Activated CD8-positive, alpha-beta memory T cell treated with anti-CD3 and anti-CD28 coated beads for 24 hours (primary cell): ENCODE results near the gene RIOK3.
"Not testable (repeated sequence)": the region's sequence is repeated elsewhere in the genome, so short reads cannot be mapped to it uniquely, and the experiment has no call there.

Experiments
- DNase-seq: peaks from one replicate; pipeline ENCODE4 v3.0.0-alpha.2; 2020

Gene RIOK3

GRCh38 chr18:23451491-23451890, 1.6 kb upstream of the RIOK3 start:
- DNase-seq, result no peak

- no peak for DNase-seq
These were observed 750 bp upstream of the RIOK3 start for GRCh38 chr18:23452347-23452727.

DNA sequence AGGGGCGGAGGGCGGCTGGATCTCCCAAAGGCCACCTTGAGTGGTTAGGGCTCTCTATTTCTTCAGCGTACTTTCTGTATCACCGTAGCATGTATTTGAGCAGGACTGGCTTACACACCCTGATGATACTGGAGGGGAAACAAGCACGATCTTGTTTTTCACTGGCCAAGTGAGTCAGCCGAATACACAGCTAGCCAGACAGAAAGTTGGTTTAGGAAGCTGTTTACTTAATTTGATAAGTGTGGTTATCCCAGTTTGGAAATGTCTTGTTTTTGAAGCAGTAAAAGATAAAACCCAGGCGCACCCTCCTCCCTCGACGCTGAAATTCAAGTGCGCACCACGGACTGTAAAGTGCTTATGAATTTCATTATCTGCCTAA, 582 bp downstream of the RIOK3 start:
- no peak for DNase-seq

- DNase-seq, result no peak
These were observed 3.7 kb downstream of the RIOK3 start for GRCh38 chr18:23456835-23457234.

- no peak for DNase-seq
These were observed 5.9 kb downstream of the RIOK3 start for GRCh38 chr18:23458830-23459529.

DNA sequence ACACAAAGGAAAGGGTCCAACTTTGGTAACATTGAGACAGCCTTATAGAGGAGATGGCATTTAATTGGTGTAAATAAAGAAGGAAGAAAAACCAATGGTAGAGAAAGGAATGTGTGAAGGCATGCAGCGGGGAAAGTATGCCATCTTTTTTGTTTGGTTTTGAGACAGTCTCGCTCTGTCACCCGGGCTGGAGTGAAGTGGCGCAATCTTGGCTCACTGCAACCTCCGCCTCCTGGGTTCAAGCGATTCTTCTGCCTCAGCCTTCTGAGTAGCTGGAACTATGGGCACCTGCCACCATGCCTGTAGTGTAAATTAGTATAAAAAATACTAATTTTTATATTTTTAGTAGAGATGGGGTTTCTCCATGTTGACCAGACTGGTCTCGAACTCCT, 6.4 kb downstream of the RIOK3 start:
- DNase-seq, result no peak

DNA sequence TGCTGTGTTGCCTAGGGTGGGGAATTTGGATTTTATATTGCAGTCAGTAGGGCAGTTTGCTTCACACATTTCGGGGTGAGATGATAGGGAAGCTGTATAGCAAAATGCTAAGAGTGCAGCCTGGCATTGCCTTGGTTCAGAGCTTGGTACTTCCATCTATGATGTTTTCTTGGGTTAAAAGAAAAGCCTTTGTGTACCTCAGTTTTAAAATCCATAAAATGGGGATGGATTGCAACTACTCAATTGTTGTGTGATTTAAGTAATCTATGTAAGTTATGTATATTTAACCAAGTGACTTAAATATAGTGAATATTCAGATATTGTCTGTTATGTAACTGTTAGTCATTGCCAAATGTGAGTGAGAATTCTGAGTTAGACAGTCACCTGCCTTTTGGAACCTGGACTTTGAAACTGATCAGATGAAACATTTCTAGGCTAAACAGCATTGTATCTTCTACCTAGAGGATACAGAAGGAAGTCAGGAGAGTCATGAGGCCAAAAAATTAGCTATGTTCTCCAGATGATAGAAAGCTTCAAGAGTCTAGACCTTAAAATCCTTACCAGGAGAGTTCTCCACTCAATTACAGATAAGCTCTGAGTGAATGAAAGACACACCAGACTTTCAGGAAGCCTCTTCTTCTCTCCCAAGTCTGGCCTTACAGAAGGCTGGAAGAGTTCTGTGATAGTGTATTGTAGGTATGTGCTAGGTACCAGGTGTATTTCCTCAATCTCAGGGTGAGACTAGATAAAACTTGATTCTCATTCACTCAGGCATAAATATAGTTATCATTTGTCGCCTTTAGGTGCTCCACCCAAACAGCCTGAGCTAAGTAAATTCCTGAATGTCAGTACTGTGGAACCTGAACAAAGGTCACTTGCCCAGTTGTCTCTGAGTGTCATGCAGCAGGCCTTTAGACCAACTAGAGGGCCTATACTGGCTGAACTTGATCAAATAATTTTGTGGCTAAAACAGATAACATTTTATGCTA, 7.5 kb downstream of the RIOK3 start:
- no peak for DNase-seq

DNA sequence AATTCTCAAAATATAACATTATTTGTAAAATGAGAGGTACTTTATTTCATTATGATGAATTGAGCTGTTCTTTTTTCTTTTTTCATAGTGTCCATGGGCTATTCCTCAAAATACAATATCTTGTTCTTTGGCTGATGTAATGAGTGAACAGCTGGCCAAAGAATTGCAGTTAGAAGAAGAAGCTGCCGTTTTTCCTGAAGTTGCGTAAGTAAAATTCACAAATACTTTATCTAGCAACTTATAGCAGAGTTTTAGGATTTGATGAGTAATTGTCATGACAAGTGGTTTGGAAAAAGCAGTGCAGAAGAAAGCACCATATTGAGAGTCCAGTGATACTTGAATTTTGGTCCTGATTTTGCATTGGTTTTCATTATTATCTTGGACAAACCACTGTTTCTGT, 9.8 kb downstream of the RIOK3 start:
- no peak for DNase-seq

DNA sequence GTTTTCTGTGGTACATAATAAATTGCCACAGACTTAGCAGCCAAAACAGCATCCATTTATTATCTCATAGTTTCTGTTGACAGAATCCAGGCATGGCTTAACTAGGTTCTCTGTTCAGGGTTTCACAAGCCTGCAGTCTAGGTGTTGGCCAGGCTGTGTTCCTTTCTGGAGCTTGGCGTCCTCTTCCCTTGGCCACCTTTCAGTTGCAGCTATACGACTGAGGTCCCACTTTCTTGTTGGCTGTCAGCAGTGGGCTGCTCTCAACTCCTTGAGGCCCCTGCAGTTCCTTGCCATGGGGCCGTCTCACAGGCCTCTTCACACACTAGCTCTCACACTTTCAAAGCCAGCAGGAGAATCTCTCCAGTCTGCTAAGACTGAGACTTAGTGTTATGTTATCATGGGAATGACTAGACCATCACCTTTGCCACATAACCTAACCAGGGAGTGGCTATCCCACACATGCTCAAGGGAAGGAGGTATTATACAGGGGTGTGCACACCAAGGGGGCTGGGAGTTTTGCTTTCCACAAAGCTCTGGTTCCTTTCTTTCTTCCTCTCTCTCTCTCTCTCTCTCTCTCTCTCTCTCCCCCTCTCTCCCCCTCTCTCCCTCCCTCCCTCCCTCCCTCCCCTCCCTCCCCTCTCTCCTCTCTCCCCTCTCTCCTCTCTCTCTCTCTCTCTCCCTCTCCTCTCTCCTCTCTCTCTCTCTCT, 15.8 kb downstream of the RIOK3 start:
- no peak for DNase-seq

DNA sequence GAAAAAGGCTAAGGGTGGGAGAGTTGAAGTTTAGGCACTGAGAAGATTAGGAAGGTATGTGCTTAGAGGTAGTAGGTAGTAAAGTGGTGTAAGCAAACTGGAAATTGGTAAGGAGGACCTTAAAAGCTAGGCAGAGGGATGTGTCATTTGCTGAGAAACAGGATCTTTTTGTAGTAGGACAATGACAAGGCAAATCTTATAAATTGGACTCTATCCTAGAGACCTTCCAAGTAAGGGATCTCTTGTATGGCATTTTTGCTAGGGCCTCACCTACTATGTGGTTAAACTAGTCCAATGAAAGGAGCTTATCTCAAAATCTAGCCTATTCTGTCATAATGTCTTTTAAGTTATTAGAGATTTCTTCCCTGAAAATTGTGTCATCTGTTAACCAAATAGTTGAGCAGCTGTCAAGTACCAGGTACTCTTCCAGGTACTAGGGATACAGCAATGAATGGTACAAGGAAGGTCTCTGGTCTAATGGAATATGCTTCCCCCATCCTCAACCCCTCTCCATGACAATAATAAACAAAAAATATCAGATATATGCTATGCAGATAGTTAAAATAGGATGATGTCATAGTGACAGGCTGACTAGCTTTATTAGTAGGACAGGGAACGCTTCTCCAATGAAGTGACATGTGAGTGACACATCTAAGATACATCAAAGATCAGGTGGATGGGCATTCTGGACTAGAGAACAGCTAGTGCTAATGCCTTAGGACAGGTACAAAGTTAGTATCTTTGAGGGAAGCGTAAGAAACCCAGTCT, 17.7 kb downstream of the RIOK3 start:
- no peak for DNase-seq

DNA sequence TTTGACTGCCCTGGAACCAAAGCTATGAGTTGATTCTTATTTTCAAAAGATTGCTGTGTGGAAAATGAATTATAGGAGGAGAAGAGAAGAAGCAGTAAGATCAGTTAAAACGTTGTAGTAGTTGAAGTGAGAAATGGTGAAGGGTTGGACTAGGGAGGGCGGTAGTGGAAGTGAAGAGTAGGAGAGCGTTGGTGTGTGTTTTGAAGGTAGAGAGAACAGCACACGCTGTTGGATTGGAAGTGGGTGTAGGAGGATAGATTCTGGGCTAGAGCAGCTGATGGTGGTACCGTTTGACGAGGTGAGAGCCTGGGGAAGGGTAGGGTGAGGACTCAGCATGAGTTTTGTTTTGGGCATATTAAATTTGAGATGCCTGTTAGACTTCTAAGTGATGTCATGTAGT, 18.4 kb downstream of the RIOK3 start:
- no peak for DNase-seq

- DNase-seq, result no peak
These were observed 26.9 kb downstream of the RIOK3 start for GRCh38 chr18:23479829-23480505.

GRCh38 chr18:23484561-23485182, 31.6 kb downstream of the RIOK3 start:
- no peak for DNase-seq

DNA sequence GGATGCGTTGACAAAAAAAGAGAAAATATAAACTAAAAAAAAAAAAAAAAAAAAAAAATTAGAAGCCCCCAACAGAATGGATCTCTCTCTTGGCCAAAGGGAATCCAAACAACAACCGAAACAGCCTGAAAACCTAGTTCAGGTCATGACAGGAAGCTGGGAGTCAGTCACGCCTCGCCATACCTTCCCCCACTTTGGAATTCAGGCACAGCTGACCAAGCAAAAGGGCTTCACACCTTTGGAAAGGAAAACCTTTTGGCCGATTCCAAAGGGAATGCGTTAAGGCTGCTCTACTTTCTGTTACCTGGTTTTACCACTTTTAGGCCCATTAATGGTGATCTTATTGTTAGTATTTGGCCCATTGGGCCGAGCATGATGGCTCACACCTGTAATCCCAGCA, 32.3 kb downstream of the RIOK3 start:
- no peak for DNase-seq

DNA sequence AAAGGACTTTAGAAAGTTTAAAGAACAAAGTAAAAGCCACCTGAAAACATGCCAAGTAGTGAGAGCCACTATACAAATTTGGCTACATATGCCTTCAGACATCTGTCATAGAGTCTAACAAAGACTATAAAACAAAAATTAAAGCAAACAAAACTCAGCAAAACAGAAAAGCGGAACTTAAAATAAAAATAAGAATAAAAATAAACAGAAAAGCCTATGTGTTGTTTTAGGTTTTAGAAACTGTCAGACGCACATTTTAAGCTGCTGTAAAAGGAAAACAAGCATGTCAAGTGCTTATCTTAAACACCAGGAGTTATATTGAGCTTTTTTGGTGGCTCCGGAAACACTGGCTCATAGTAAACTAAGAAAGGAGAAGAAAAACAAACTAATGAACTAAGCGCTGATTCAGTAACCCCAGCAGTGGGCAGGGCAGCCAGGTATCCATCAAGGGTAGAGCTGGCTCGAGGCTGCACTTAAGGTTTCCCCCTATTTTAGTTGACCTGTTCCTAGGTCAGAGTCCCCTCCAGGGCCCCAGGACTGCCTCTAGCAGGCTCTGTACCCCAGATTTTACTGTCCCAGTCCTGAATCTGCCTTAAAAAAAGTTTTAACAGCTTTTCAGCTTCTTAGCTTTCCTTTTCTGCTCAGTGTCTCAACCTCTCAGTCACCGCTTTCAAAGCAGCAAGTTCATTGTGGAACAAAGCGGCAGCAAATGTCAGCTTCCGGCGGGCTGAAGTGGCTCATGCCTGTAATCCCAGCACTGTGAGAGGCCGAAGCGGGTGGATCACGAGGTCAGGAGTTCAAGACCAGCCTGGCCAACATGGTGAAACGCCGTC, 34.9 kb downstream of the RIOK3 start:
- peak; percentile 70 for DNase-seq

GRCh38 chr18:23489586-23489985, 36.5 kb downstream of the RIOK3 start:
- DNase-seq, result not testable (repeated sequence)

DNA sequence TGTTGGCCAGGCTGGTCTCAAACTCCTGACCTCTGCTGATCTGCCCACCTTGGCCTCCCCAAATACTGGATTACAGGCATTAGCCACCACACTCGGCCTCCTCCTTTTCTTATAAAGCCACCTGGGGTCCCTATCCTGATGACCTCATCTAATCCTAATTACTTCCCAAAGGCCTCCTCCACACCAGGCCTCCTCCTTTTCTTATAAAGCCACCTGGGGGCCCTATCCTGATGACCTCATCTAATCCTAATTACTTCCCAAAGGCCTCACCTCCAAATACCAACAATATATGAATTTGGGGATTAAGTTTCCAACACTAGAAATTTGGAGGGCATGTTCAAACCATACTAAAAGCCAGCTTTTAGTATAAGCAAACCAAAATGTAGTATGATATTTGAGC, 40.6 kb downstream of the RIOK3 start:
- DNase-seq, result no peak

GRCh38 chr18:23494992-23495391, 41.9 kb downstream of the RIOK3 start:
- DNase-seq, result no peak

GRCh38 chr18:23495723-23496440, 42.8 kb downstream of the RIOK3 start:
- no peak for DNase-seq

GRCh38 chr18:23498117-23498516, 45.0 kb downstream of the RIOK3 start:
- DNase-seq, result no peak
